Stimulated activated naive CD8-positive, alpha-beta T cell treated with anti-CD3 and anti-CD28 coated beads, Interleukin-15, Interleukin-2, amounts not matched to agents 100 ng/mL and 50 ng/mL, for 24 hours (primary cell): ENCODE measurements around the gene PIGM.

Source experiments
- H3K27ac Mint-ChIP-seq: one replicate; pipeline ENCODE4 v1.8.0; 2021; ENCODE audit warnings: mild to moderate bottlenecking, mixed read lengths
- H3K27me3 Mint-ChIP-seq: one replicate; pipeline ENCODE4 v1.8.0; 2021; ENCODE audit warnings: mixed read lengths
- H3K36me3 Mint-ChIP-seq: one replicate; pipeline ENCODE4 v1.8.0; 2021; ENCODE audit warnings: low read depth, mixed read lengths
- H3K4me1 Mint-ChIP-seq: one replicate; pipeline ENCODE4 v1.8.0; 2021; ENCODE audit warnings: low read depth, mixed read lengths
- H3K4me3 Mint-ChIP-seq: one replicate; pipeline ENCODE4 v1.8.0; 2021; ENCODE audit warnings: mild to moderate bottlenecking, mixed read lengths
- H3K9me3 Mint-ChIP-seq: one replicate; pipeline ENCODE4 v1.8.0; 2021; ENCODE audit warnings: mixed read lengths

PIGM gene

DNA sequence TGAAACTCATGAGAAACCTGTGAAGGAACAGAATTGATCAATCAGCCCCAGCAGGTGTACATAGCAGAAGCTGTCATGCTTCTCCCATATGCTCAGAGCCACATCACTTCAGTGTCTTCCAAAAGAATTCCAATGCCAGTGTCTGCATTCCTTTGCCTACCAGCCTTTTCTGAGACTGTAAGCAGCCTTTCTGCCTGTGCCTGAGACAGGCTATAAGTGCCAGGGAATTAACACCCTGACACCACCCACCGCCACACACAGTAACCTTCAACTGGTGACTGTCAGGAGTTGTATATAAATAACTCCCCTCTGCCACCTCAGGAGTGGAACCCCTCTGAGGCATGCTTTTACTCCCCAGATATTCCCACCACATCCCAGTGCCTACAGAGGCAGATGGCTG is 39.6 kb downstream of the PIGM start:
- Mint-ChIP-seq H3K27ac (no peak overlapping the region), H3K36me3 (no peaks in the 10 kb centered on the region), H3K4me3 (no peak overlapping the region), H3K9me3 (no peaks in the 10 kb centered on the region), H3K27me3 (peaks cover 22% of the 10 kb centered on the region), H3K4me1 (peaks cover 9% of the 10 kb centered on the region)

DNA sequence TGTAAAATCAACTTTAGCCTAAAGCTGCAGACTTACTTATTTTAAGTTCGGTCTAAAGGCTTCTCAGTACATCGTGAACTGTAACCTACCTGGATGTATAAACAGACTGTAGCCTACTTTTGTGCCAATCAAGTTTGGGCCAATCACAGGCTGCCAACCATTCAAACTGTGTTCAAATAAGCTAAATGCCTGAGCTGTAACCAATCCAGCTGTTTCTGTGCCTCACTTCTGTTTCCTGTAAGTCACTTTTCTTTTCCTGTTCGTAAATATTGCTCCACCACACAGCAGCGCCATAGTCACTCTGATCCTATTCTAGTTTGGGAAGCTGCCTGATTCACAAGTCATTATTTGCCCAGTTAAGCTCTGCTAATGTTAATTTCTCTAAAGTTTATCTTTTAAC is 40.3 kb downstream of the PIGM start:
- Mint-ChIP-seq H3K27ac (no peak overlapping the region), H3K27me3 (peaks cover 20% of the 10 kb centered on the region), H3K4me3 (no peak overlapping the region), H3K9me3 (no peaks in the 10 kb centered on the region), H3K36me3 (no peaks in the 10 kb centered on the region), H3K4me1 (peaks cover 9% of the 10 kb centered on the region)

DNA sequence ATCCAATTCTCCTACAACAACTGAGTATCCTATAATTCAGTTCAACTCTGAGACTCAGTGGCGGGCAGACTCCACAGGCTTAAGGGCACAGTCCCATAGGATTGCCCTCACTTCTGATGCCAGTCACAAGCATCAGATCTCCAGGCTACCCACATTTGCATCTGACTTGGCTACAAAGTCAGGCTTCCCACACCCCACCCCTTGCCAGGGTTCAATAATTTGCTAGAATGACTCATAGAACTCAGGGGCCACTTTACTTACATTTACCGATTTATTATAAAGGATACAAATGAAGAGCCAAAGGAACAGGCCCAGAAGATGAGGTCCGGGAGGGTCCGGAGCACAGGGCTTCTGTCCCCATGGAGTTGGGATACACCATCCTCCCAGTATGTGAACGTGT is 41.8 kb downstream of the PIGM start:
- peaks cover 9% of the 10 kb centered on the region for H3K4me1 Mint-ChIP-seq
- peaks cover 17% of the 10 kb centered on the region for H3K27me3 Mint-ChIP-seq
- no peaks in the 10 kb centered on the region for H3K36me3 Mint-ChIP-seq
- no peak overlapping the region for H3K27ac Mint-ChIP-seq
- H3K4me3 Mint-ChIP-seq = no peak overlapping the region
- H3K9me3 Mint-ChIP-seq = no peaks in the 10 kb centered on the region

DNA sequence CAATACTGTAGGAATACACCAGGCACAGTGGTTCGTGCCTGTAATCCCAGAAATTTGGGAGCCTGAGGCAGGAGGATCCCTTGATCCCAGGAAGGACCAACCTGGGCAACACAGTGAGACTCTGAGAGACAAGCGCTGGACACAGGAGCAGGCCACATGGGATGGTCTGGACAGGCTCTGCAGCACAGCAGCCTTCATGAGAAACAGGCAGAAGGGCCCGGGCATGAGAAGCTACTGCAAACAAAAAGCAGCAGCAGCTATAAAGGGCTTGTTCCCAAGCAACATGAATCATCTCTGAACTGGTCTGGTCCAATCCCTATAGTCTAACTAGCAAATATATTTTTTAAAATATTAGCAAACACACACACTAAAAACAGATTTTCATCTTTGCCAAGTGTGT is 42.2 kb downstream of the PIGM start:
- H3K36me3 Mint-ChIP-seq = no peaks in the 10 kb centered on the region
- peaks cover 17% of the 10 kb centered on the region for H3K27me3 Mint-ChIP-seq
- H3K9me3 Mint-ChIP-seq = no peaks in the 10 kb centered on the region
- no peak overlapping the region for H3K27ac Mint-ChIP-seq
- no peak overlapping the region for H3K4me3 Mint-ChIP-seq
- H3K4me1 Mint-ChIP-seq = peaks cover 9% of the 10 kb centered on the region

DNA sequence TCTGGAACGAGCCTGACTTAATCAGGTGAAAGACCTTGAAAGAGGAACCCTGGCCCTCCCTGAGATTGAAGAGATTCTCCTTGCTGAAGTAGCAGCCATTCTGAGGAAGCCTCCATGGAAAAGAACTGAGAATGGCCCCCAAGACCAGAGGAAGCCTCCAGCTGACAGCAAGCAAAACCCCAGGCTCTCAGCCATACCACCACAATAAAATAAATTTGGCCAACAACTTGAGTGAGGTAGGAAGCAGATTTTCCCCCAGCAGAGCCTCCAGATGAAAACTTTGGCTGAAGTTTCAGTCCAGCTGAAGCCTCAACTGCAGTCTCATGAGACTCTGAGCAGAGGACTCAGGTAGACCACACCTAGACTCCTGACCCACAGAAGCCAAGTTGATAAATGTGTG is 43.8 kb downstream of the PIGM start:
- H3K27me3 Mint-ChIP-seq = peaks cover 22% of the 10 kb centered on the region
- H3K36me3 Mint-ChIP-seq = no peaks in the 10 kb centered on the region
- no peak overlapping the region for H3K4me3 Mint-ChIP-seq
- no peaks in the 10 kb centered on the region for H3K9me3 Mint-ChIP-seq
- peaks cover 9% of the 10 kb centered on the region for H3K4me1 Mint-ChIP-seq
- no peak overlapping the region for H3K27ac Mint-ChIP-seq

DNA sequence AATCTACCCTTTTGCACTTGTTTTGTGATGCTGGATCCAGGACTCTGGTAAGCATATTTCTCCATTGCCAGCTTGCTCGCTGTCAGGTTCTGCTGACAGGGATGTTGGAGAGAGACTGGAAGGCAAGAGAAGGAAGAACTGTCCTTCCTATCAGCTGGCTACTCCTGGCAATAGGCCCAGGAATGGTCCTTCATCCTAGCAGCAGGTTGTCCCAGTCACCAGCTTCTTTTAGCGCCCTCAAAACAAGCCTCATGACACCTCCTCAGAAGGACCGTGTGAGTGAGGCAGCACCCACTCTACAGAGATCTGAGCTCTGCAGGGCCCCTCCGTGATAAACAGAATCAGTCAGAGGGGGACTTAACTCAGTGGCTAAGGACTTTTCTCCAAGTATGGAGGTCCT is 44.6 kb downstream of the PIGM start:
- Mint-ChIP-seq H3K4me3 (no peak overlapping the region), H3K36me3 (no peaks in the 10 kb centered on the region), H3K9me3 (no peaks in the 10 kb centered on the region), H3K27me3 (peaks cover 20% of the 10 kb centered on the region), H3K4me1 (peaks cover 9% of the 10 kb centered on the region), H3K27ac (no peak overlapping the region)

DNA sequence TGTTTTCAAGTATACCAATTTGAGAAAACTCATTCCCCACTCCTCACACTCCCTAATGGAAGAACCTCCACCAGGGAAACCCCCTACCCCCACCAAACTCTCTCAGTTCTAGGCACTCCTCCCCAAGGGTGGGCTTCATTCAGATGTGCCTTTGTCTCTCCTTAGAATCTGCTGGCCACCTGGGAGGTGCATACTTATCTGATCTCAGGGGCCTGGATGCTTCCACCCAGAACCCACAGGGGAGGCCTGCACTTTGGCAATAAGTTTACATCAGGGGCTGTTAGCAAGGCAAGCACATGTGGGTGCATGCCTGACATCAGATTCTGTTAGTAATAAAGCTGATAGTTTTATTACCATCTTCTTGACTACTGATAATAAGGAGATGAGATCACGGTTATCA is 45.3 kb downstream of the PIGM start:
- H3K27ac Mint-ChIP-seq = no peak overlapping the region
- no peaks in the 10 kb centered on the region for H3K9me3 Mint-ChIP-seq

DNA sequence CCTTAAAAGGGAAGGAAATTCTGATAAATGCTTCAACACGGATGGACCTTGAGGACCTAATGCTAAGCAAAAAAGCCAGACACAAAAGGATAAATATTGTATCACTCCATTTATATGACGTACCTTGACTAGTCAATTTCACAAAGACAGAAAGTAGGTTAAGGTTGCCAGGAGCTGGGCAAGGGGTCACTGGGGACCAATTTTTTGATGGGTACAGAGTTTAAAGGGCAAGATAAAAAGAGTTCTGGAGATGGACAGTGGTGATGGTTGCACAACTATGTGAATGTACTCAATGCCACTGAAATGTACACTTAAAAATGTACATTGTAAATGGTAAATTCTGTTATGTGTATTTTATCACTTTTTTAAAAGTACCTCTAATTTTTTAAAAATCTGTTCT is 45.7 kb downstream of the PIGM start:
- H3K27me3 Mint-ChIP-seq = peaks cover 17% of the 10 kb centered on the region

More for the DNA sequence above, 45.3 kb downstream of the PIGM start:
- Mint-ChIP-seq H3K36me3 (no peaks in the 10 kb centered on the region), H3K27me3 (peaks cover 20% of the 10 kb centered on the region), H3K4me3 (no peak overlapping the region), H3K4me1 (peaks cover 7% of the 10 kb centered on the region)

DNA sequence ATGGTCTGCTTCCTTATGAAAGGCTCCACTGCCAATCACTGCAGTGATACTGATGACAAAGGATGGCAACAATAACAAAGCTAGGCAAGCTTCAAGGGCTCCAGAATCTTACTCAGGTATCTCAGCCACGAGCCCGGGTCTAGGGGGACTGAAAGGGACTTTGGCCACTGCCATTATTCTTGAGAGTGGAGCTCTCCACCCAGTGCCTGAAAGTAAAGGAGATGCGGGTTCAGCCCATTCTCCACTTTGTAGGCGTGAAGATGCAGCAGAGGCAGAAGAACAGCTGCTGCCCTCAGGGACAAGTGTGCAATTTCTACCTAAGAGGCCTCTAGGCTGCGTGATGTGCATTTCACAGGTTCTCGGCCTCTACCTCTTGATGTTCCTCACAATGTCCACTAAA is 46.3 kb downstream of the PIGM start:
- Mint-ChIP-seq H3K27ac (no peak overlapping the region), H3K9me3 (no peaks in the 10 kb centered on the region), H3K36me3 (no peaks in the 10 kb centered on the region), H3K27me3 (peaks cover 17% of the 10 kb centered on the region), H3K4me1 (no peaks in the 10 kb centered on the region), H3K4me3 (no peak overlapping the region)

More for the DNA sequence above, 45.7 kb downstream of the PIGM start:
- H3K4me3 Mint-ChIP-seq = no peak overlapping the region
- no peaks in the 10 kb centered on the region for H3K9me3 Mint-ChIP-seq
- H3K36me3 Mint-ChIP-seq = no peaks in the 10 kb centered on the region
- H3K27ac Mint-ChIP-seq = no peak overlapping the region
- peaks cover 2% of the 10 kb centered on the region for H3K4me1 Mint-ChIP-seq

DNA sequence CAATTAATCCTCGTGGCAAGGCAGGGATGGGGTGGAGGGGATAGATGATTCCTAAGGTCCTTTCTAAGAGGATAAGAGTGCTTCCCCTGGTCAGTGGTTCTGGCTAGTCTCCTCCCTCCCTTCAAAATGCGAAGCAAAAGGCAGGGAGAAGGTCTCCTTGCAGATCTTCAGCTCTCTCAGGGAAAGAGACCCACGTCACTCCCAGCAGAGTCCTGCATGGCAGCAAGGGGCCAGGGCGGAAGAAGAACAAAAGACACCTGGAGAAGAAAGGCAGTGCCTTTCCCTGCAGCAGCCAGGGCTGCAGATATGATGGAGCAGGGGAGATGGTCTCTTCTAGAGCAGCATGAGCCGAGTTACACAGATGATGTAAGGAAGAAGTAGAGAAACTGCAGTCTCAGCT is 48.1 kb downstream of the PIGM start:
- H3K4me3 Mint-ChIP-seq = no peak overlapping the region
- no peak overlapping the region for H3K27ac Mint-ChIP-seq
- no peaks in the 10 kb centered on the region for H3K4me1 Mint-ChIP-seq
- H3K27me3 Mint-ChIP-seq = peaks cover 25% of the 10 kb centered on the region
- no peaks in the 10 kb centered on the region for H3K9me3 Mint-ChIP-seq
- no peaks in the 10 kb centered on the region for H3K36me3 Mint-ChIP-seq

DNA sequence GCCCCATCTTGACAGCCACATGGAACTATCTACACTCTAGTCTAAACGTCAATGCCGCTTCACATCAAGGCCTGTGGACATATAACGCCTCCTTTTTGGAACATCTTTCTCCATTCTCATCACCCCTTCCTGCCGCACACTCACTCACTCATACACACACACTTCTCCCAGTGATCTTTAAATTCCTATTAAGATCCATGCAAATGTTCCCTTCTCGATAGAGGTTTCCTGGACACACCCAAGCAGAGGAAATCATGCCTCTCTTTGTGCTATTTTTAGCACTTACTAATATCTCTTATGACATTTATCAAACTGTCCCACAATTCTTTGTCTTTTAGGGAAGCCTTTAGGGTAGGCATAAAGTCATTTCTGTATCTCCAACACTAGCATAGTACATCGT is 49.5 kb downstream of the PIGM start:
- Mint-ChIP-seq H3K4me3 (no peak overlapping the region), H3K4me1 (no peaks in the 10 kb centered on the region), H3K36me3 (no peaks in the 10 kb centered on the region), H3K9me3 (no peaks in the 10 kb centered on the region), H3K27me3 (peaks cover 25% of the 10 kb centered on the region), H3K27ac (no peak overlapping the region)

DNA sequence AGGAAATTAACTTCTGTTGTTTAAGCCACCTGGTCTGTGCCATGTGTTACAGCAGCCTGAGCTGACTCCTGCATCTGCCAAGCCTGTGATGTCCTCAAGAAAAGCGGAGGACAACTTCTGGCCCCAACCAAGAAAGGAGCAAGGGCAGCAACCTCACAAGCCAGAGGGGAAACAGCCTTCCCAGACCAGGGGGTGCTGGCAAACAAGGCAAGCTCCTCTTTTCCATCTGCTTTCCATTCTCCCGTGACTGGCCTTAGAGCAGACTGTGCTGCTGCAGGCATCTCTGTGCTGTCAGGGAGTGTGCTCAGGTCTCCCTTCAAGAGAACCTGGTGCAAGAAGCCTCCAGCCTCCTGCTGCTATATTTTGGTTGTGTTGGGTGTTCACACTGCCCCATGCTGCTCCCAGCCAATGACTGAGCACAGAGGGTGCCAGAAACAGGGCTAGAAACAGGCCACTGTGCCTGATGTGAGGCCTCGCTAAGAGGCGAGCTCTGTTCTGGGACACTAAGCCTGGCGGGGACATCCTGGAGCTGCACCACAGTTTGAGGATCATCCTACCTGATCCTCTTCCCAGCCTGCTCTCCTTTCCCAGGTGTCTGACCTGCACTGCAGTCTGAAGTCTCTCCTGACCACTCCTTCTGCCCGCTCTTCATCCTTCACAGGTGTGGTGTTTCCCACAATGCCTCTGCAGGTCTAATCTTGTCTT is 50.3 kb downstream of the PIGM start:
- H3K4me3 Mint-ChIP-seq = no peak overlapping the region
- H3K36me3 Mint-ChIP-seq = no peaks in the 10 kb centered on the region
- no peaks in the 10 kb centered on the region for H3K4me1 Mint-ChIP-seq
- no peak overlapping the region for H3K27ac Mint-ChIP-seq
- peaks cover 25% of the 10 kb centered on the region for H3K27me3 Mint-ChIP-seq
- H3K9me3 Mint-ChIP-seq = no peaks in the 10 kb centered on the region

DNA sequence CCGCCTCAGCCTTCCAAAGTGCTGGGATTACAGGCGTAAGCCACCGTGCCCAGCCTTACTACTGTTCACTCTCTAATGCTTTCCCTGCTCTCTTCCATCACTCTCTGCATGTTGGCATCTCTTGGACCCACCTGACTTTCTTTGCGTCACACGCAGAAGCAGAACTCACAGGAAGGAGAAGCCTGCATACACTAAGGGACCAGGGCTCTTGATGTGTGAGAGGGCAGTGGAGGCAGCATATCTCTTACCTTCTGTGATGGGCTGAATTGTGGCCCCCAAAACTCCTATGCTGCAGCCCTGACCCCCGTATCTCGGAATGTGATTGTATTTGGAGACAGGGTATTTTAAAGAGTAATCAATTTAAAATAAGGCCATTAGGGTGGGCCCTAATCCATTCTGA is 51.0 kb downstream of the PIGM start:
- H3K27me3 Mint-ChIP-seq = peaks cover 25% of the 10 kb centered on the region
- no peak overlapping the region for H3K4me3 Mint-ChIP-seq
- no peaks in the 10 kb centered on the region for H3K36me3 Mint-ChIP-seq
- H3K27ac Mint-ChIP-seq = no peak overlapping the region
- no peaks in the 10 kb centered on the region for H3K9me3 Mint-ChIP-seq
- no peaks in the 10 kb centered on the region for H3K4me1 Mint-ChIP-seq

DNA sequence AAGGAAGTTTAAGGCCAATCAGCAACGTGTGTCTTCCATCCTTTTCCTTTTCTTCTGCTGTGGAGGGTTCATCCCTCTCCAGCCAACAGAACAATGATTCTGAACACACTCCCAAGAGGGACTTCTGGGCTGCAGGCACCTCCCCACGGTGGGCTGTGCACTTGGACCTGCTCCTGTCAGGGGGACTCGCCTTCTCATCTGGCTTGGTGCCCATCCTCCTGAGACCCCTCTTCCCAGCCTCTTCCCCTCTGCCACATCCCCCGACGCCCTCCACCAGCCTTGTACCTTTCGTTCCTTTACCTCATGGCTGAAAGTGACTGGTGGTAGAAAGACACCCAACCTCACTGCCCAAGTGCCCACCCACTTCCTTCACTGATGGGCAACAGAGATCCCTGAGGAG is 51.7 kb downstream of the PIGM start:
- H3K4me1 Mint-ChIP-seq = no peaks in the 10 kb centered on the region
- H3K36me3 Mint-ChIP-seq = no peaks in the 10 kb centered on the region
- H3K9me3 Mint-ChIP-seq = no peaks in the 10 kb centered on the region
- H3K27me3 Mint-ChIP-seq = peaks cover 25% of the 10 kb centered on the region
- H3K4me3 Mint-ChIP-seq = no peak overlapping the region
- no peak overlapping the region for H3K27ac Mint-ChIP-seq

DNA sequence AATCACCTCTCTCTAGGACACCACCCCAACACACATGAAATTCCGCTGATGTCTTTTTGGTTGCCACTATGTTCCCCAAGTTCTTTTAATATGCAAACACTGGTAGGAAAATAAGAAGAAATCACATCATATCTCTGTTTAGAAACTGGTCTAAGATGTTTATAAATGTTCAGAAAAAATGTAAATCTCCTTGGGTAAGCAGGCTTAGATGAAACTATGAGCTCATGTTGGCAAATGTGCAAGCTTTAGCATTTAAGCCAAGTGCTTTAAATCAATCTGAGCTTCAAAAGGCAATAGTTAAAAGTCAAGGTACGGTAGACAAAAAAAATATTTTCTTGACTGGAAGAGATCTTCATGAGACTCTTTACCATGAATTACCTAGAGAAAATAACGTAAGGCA is 52.5 kb downstream of the PIGM start:
- peaks cover 25% of the 10 kb centered on the region for H3K27me3 Mint-ChIP-seq
- H3K36me3 Mint-ChIP-seq = no peaks in the 10 kb centered on the region
- H3K4me3 Mint-ChIP-seq = no peak overlapping the region
- H3K9me3 Mint-ChIP-seq = no peaks in the 10 kb centered on the region
- no peaks in the 10 kb centered on the region for H3K4me1 Mint-ChIP-seq
- H3K27ac Mint-ChIP-seq = no peak overlapping the region

DNA sequence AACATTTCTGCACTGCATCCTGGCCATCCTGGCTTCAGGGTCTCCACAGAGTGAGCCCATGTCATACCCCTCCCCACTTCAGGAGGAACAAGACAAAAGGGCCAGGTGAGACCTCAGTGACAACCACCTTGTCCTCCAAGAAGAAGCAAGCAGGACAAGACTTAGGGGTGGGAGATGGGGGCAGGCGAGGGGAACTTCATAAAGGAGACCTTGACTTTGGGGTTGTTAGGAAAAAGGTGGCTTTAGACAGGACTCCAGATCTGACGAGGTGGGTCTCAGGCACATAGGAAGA is 53.7 kb downstream of the PIGM start:
- H3K4me1 Mint-ChIP-seq = no peaks in the 10 kb centered on the region
- no peaks in the 10 kb centered on the region for H3K36me3 Mint-ChIP-seq
- no peak overlapping the region for H3K27ac Mint-ChIP-seq
- H3K9me3 Mint-ChIP-seq = no peaks in the 10 kb centered on the region
- H3K4me3 Mint-ChIP-seq = no peak overlapping the region
- H3K27me3 Mint-ChIP-seq = peaks cover 21% of the 10 kb centered on the region
